GM18867 (cell line): ENCODE measurements around the gene SHTN1.

Experiments
- ATAC-seq: cut with Tn5 transposase; IDR thresholded peaks from one replicate; pipeline ENCODE4 v1.9.1; 2021; ENCODE audit warnings: mild to moderate bottlenecking, moderate library complexity; ENCODE audit not compliant: unreplicated experiment

SHTN1 gene

GRCh38 chr10:116919706-116920105, 85.3 kb downstream of the SHTN1 start:
- no peak for ATAC-seq

DNA sequence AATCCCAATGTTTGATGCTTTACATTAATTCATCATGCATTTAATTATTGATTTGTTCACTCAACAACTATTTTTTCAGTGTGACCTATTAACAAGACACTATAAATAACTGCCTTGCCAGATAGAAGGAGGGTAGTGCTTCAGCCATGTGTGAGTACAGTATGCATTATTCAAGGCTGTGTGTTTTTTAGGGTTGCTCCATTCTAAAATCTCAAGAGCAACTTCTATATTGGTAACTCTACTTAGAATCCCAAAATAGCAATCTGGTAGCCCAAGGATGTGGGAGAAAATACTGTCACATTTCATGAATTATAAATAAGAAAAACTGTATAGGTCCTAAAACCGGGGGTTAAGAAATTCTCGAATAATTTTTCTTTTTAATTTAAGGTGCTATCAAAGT, 85.8 kb downstream of the SHTN1 start:
- no peak for ATAC-seq

GRCh38 chr10:116918583-116918982, 86.4 kb downstream of the SHTN1 start:
- no peak for ATAC-seq

DNA sequence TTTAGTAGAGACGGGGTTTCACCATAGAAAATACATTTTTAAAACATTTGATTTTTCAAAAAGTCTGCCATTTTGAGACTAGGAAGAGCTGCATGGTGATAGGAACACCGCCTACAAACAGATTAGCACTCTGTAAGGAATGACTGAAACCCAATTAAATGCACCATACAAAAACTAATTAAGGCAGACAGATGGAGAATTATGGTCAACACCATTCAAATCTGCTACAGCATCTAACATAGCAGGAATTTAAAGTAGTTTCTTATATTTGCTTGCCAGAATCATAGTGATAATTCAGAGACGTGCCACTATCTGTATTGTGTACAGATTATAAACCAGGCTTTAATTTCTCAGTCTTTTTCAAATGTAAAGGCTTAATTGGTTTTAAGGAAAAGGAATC, 87.5 kb downstream of the SHTN1 start:
- no peak for ATAC-seq

- no peak for ATAC-seq
Observed at GRCh38 chr10:116915340-116915739, 89.6 kb downstream of the SHTN1 start.

- no peak for ATAC-seq
Observed at GRCh38 chr10:116913695-116914094, 91.3 kb downstream of the SHTN1 start.

DNA sequence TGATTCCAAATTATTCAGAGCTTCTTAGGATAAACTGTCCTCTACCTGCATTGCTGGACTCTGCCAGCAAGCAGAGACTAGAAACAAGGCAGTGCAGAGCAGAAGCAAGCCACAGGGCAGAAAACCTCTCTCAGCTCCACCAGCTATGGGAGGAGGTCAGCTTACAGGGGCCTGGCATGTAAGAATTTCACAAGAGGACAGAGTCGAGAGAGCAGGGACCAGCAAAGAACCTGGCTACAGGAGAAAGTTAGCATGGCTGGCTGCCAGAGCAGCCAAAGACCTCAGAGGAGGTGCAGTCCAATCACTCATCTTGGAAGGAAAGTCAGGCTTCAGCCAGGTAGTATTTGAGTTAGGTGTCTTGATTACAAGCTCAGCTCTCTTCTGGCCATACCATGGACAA, 92.8 kb downstream of the SHTN1 start:
- ATAC-seq = no peak

GRCh38 chr10:116910910-116911309, 94.1 kb downstream of the SHTN1 start:
- ATAC-seq = no peak

GRCh38 chr10:116909307-116909706, 95.7 kb downstream of the SHTN1 start:
- ATAC-seq = peak; percentile 64

- ATAC-seq = no peak
Observed at GRCh38 chr10:116907245-116907987, 97.6 kb downstream of the SHTN1 start.

GRCh38 chr10:116905845-116906210, 99.2 kb downstream of the SHTN1 start:
- ATAC-seq = no peak

DNA sequence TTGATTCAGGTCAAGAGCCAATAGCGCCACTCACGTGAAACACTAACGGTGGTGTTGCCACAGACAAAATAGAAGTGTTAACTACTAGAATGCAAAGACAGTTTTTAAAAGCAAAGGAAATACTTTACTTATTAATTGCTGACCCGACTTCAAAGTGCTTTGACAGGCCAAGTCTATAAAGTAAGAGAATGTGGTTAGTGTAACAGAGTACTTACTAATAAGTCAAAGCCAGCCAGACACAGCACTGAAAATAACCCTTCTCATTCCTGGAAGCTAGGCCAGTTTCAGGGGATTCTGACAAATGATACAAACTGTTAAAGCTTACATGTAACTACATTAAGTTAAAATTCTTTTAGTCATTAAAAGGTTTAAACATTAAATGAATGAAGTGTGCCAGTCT, 105.4 kb downstream of the SHTN1 start:
- ATAC-seq = no peak

GRCh38 chr10:116893686-116894037, 111.3 kb downstream of the SHTN1 start:
- ATAC-seq = no peak

DNA sequence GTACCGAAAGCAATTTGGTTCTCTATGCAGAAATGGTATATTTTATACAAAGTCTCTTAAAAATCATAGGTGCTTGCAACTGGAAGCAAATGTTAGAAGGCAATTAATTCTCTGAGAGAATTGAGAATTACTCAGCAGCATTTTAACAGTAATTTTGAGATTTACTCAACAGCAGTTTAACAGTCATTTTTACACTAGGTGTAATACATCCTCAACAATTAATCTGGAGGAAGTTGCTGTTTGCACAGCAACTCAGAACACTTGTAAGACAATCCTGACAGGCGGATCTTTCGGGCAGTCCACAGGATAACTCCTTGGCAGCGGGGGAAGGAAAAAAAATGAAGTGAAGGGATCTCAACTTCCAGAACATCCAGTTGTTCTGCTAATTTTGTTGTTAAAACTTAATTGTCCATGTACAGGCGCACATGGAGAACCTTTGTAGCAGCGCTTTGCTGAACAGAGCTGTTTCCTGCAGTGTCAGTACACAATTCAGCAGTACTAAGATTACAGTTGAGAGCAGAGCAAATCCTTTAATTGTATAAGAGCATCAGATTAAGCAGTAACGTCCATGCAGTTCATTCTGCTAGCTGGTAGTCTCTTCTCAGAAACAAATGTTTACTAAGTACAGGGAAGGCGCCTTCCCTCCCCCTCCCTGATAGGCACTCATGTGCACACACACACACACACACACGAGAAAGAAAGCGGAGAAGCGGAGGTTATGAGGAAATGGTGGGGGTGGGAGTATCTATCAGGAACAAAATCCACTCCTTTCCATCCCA, 111.9 kb downstream of the SHTN1 start:
- no peak for ATAC-seq

DNA sequence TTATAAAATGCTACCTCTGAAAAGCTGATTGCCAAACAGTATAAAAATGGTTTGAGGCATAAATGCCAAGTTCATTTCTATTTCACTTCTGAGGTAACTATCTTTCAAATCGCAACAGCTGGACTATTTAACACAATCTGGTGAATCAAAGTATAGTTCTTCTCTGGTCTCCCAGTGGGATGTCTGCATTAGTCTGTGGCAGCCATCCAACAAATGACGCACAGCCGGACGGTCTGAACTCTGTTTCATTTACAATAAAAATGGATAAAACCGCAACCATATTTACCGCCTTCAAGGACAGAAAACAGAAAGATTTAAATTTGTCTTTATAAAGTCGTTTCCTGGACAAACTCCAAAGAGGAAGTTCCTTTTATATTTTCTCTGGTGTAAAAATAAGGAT, 113.8 kb downstream of the SHTN1 start:
- no peak for ATAC-seq

GRCh38 chr10:116889066-116889465, 115.9 kb downstream of the SHTN1 start:
- ATAC-seq = no peak

- no peak for ATAC-seq
Observed at GRCh38 chr10:116888380-116889055, 116.5 kb downstream of the SHTN1 start.

GRCh38 chr10:116886772-116887171, 118.2 kb downstream of the SHTN1 start:
- no peak for ATAC-seq

DNA sequence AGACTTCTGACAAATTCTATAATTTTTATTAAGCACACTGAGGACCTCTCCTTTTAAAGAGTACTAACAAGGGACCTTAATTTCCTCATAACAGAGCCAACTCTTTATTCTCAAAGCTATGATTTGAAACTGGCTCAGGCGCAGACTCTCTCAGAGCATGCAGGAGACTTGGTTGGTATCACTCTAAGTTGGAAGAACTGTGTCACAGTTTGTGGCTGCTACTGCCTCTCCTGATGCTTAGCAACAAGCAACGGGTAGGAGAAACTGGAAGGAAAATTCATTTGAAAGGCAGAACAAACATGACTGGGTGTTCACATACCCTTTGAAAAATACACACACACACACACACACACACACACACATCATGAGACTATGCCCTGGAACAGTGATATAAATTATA, 122.3 kb downstream of the SHTN1 start:
- no peak for ATAC-seq

DNA sequence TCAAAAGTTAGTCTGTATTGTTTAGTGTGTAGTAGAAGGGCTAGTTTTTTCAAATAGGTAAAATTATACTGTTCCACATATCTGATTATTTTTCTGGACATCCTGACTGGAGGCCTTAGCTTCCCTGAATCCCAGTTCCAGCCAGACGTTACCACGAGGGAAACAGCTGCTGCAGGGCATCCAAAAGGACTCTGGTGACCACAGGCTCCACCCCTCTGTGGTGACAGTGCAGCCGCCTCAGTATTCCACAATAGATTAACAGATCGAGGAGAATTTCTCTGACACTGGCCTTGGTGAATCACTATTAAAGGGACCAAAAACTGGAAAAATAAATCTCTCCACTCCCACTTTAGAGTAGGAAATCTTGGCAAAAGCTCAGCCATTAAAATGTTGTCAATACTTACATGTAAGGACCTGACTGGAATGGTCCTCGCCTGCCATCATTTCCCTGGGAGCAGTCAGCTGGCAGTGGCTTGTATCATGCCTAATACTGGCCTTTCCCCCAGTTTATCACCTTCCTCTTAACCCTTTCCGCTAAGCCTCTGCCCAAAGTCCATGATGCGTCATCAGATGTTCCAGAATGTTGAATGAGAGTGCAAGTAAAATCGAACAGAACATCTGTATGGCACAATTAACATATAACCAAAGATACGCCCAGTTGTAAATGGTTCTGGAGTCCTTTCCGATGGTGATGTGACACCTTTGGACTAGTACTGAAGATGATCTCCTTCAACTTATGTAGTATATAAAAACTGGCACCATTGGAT, 124.1 kb downstream of the SHTN1 start:
- ATAC-seq = no peak

DNA sequence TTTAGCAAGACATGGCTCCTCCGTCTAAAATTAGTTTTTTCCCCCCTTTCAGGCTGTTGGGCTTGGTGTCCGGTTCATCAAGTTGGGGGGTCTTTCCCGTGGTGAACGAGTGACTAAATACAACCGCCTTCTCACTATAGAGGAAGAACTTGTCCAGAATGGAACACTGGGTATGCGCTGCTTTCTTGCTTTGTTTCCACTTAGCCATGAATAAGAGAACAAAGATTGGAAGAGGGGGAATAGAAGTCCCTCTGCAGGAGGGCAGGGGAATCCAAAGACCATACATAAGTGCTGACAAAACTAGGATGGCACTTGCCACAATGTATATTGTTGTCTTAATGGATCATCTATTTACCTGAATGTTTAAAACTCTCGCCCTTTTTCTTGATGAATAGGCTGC, 125.2 kb downstream of the SHTN1 start:
- no peak for ATAC-seq
